Glomerular visceral epithelial cell (primary cell): ENCODE results near the gene MRPS17.

Experiments
- DNase-seq: peaks from one replicate; pipeline ENCODE4 v3.0.0-alpha.2; 2016; ENCODE audit errors: extremely low spot score

Gene MRPS17

DNA sequence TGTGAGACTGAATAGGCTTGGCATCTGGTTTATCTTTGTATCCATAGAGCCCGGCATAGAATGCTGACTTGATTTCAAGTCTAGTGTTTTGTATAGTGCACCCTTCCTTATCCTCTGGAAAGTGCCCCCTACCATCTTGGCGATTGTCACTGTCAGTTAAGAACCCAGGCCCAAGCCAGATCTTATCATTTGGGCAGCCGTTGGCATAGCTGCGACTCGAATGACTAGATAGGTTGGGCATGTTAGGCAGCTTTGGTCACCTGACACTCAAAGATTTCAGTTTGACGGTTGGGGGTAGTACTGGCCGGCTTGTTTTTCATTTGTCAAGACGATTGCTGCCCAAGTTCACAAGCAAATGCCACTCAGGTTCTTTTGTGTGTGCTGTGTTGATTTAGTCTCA lies 19.3 kb downstream of the MRPS17 start:
- DNase-seq = no peak

DNA sequence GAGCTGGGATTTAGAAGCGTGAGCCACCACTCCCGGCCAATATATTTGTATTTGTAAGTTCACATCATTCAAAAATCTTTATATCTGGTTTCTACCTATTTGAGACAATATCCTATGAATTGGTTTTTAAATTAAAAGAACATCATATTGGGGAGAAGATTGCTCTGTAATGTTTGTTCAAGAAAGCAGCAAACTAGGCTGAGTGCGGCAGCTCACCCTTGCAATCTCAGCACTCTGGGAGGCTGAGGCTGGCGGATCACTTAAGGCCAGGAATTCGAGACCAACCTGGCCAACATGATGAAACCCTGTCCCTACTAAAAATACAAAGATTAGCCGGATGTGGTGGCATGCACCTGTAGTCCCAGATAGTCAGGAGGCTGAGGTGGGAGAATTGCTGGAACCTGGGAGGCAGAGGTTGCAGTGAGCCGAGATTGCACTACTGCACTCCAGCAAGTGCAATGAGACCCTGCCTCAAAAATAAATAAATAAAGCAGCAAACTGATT lies 22.1 kb downstream of the MRPS17 start:
- no peak for DNase-seq

- DNase-seq = no peak
These were observed 24.4 kb downstream of the MRPS17 start for GRCh38 chr7:55975988-55976633.

DNA sequence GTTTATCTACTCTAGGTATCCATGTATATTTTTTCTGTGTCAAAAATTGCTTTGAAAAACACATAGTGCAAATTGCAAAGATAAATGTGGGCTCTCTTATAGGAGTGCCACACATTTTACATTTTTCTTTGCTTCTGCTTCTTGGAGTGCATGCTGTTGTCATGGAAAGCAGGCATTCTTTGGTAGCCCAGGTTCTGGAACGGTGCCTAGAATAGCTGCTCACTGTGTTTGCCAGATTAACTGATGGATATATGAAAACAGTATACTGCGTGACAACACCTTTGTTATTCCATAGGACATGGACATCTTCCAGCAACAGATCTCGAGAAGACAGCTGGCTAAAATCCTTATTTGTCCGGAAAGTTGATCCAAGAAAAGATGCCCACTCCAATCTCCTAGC lies 26.2 kb downstream of the MRPS17 start:
- DNase-seq = peak; percentile 87

DNA sequence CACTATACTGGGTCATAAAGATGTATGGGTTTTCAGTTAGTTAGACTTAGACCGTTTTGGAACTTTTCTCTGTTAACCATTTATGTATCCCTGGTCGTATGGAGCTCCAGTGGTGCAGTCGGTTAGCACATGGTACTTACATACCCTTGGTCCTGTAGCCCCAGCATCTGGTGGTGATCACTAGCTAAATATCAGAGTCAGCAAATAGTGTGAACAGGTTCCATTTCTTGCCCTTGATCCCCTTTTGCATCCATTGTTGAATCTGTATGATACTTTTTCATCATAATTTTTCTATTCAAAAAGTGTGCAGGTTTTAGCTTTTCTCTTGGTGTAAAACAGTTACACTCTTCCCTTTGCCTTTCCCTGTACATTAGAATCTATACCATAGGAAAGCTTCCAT lies 28.6 kb downstream of the MRPS17 start:
- no peak for DNase-seq

DNA sequence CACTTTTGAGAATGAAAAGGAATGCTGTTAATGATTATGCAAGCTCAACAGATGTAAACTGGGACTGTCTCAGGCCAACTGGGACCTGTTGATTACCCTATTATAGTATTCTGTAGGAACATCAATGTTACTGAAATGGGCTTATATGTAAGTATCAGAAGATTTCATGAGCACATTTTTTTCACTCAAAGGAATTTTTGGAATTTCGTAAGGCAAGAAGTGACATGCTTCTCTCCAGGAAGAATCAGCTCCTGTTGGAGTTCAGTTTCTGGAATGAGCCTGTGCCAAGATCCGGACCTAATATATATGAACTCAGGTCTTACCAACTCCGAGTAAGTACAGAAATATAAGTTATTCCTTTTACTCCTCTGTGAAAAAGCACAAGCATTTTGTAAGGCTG lies 31.9 kb downstream of the MRPS17 start:
- DNase-seq = no peak

- no peak for DNase-seq
These were observed 40.7 kb downstream of the MRPS17 start for GRCh38 chr7:55992346-55992745.

GRCh38 chr7:55996856-55997500 lies 45.3 kb downstream of the MRPS17 start:
- DNase-seq = no peak

- no peak for DNase-seq
These were observed 52.1 kb downstream of the MRPS17 start for GRCh38 chr7:56003749-56004148.
